Lower lobe of right lung (tissue), 2 donors: ENCODE data around the gene FAM20B. TPM values are rescaled to one million over a fixed set of nuclear protein-coding genes. Genes with fewer than 3 reads are reported as not detected.

Source experiments
- ATAC-seq, 2 donors: fragments of 200-7000 bp; cut with Tn5 transposase; one replicate each; pipeline ENCODE4 v1.9.1; 2020 to 2022; ENCODE audit warnings: mild to moderate bottlenecking in 2 of 2, moderate library complexity in 2 of 2
- DNase-seq: peaks from one replicate; pipeline ENCODE4 v3.0.0-alpha.2; 2020
- H3K27ac ChIP-seq: fragments of 200-600 bp; one replicate; pipeline ENCODE4 v1.8.0; 2022
- H3K27me3 ChIP-seq: fragments of 200-600 bp; one replicate; pipeline ENCODE4 v1.8.0; 2022; ENCODE audit warnings: low read depth
- H3K36me3 ChIP-seq: fragments of 200-600 bp; one replicate; pipeline ENCODE4 v1.8.0; 2022; ENCODE audit warnings: mild to moderate bottlenecking
- H3K4me1 ChIP-seq: fragments of 200-600 bp; one replicate; pipeline ENCODE4 v1.8.0; 2022
- H3K4me3 ChIP-seq: fragments of 200-600 bp; one replicate; pipeline ENCODE4 v1.8.0; 2022; ENCODE audit warnings: mild to moderate bottlenecking
- H3K9me3 ChIP-seq: fragments of 200-600 bp; one replicate; pipeline ENCODE4 v1.8.0; 2022
- CTCF ChIP-seq: fragments of 200-600 bp; IDR thresholded peaks from one replicate; pipeline ENCODE4 v1.8.0; 2022; ENCODE audit warnings: antibody characterized with exemption, mild to moderate bottlenecking
- intact Hi-C: fragments of 100-400 bp; cut with DNase I; formaldehyde crosslinking; loops from one replicate; pipeline ENCODE4 v1.11.0; 2022
- total RNA-seq: library from RNA; stranded (reverse); fragmentation: NEBNext Ultra II Directional; extraction: Animal tissue kit (Norgen Biotek cat#: 25700); gene quantifications from one replicate; pipeline ENCODE4 v1.2.1, GENCODE V29; 2021
- donor health status: DM: no; HTN: yes; CAD: no; lungs with severe emphysema.

The FAM20B gene
- total RNA-seq, 1 donor from 2014 or later = 38.2 TPM

GRCh38 chr1:179058487-179059483 lies 33.1 kb downstream of the FAM20B start:
- intact Hi-C loops = no loop called here
- TF ChIP-seq CTCF = no peak
- no peaks in the 10 kb centered on the region for H3K27me3 ChIP-seq
- peak in 1 of 2 donors; percentile 57 for ATAC-seq
- H3K9me3 ChIP-seq = no peaks in the 10 kb centered on the region
- DNase-seq = no peak
- H3K27ac ChIP-seq = no peak overlapping the region
- no peak overlapping the region for H3K4me3 ChIP-seq
- no peaks in the 10 kb centered on the region for H3K4me1 ChIP-seq
- peaks cover 6% of the 10 kb centered on the region for H3K36me3 ChIP-seq

- ATAC-seq = no peak
These were observed 35.9 kb downstream of the FAM20B start for GRCh38 chr1:179061360-179062282.

GRCh38 chr1:179066471-179066870 lies 40.8 kb downstream of the FAM20B start:
- Histone ChIP-seq H3K27ac (no peak overlapping the region), H3K27me3 (no peaks in the 10 kb centered on the region), H3K9me3 (no peaks in the 10 kb centered on the region), H3K36me3 (peaks cover 67% of the 10 kb centered on the region), H3K4me1 (no peaks in the 10 kb centered on the region), H3K4me3 (no peak overlapping the region)
- intact Hi-C loops = no loop called here
- ATAC-seq (no peak), DNase-seq (no peak)
- no peak for TF ChIP-seq CTCF

More at GRCh38 chr1:179061360-179062282, 35.9 kb downstream of the FAM20B start:
- Histone ChIP-seq H3K36me3 (peaks cover 31% of the 10 kb centered on the region), H3K4me1 (no peaks in the 10 kb centered on the region), H3K4me3 (no peak overlapping the region), H3K27ac (no peak overlapping the region), H3K27me3 (no peaks in the 10 kb centered on the region), H3K9me3 (no peaks in the 10 kb centered on the region)
- TF ChIP-seq CTCF = no peak
- intact Hi-C loops = no loop called here
- DNase-seq = no peak

GRCh38 chr1:179077396-179077795 lies 51.7 kb downstream of the FAM20B start:
- Histone ChIP-seq H3K27me3 (no peaks in the 10 kb centered on the region), H3K4me3 (no peak overlapping the region), H3K4me1 (peaks cover 8% of the 10 kb centered on the region), H3K9me3 (no peaks in the 10 kb centered on the region), H3K27ac (no peak overlapping the region), H3K36me3 (peaks cover 17% of the 10 kb centered on the region)
- intact Hi-C loops = no loop called here
- no peak for TF ChIP-seq CTCF
- ATAC-seq (no peak), DNase-seq (no peak)

- peaks cover 21% of the 10 kb centered on the region for H3K4me1 ChIP-seq
- H3K27me3 ChIP-seq = no peaks in the 10 kb centered on the region
- H3K9me3 ChIP-seq = no peaks in the 10 kb centered on the region
- no peak overlapping the region for H3K27ac ChIP-seq
- DNase-seq = no peak
- intact Hi-C loops = no loop called here
- H3K4me3 ChIP-seq = no peak overlapping the region
- ATAC-seq = peak; percentile 35 to 47
- TF ChIP-seq CTCF = peak; percentile 70
- H3K36me3 ChIP-seq = peaks cover 2% of the 10 kb centered on the region
These were observed 53.5 kb downstream of the FAM20B start for GRCh38 chr1:179079113-179079761.
